GM23248 (cell line): Measurements from ENCODE around the gene YPEL4. TPM values are rescaled to one million over a fixed set of nuclear protein-coding genes. Genes with fewer than 3 reads are reported as not detected.

Experiments
- DNase-seq: peaks from one replicate; pipeline ENCODE4 v3.0.0-alpha.2; 2015
- H2AFZ ChIP-seq: fragments of 200-600 bp; sonication (generic); 2 replicates; pipeline ENCODE4 v1.6.1; 2016; ENCODE audit warnings: antibody characterized with exemption
- H3F3A ChIP-seq: fragments of 200-600 bp; sonication (generic); 2 replicates; pipeline ENCODE4 v1.6.1; 2016; ENCODE audit warnings: mild to moderate bottlenecking, antibody characterized with exemption, mixed run types; ENCODE audit not compliant: insufficient read depth
- H3K27ac ChIP-seq: fragments of 200-600 bp; sonication (generic); 2 replicates; pipeline ENCODE4 v1.5.1; 2016; ENCODE audit warnings: mild to moderate bottlenecking
- H3K27me3 ChIP-seq: fragments of 200-600 bp; sonication (generic); replicated peaks from 2 replicates; pipeline ENCODE4 v1.6.1; 2016; ENCODE audit warnings: mild to moderate bottlenecking; ENCODE audit not compliant: insufficient read depth
- H3K36me3 ChIP-seq: fragments of 200-600 bp; sonication (generic); 2 replicates; pipeline ENCODE4 v1.6.1; 2016; ENCODE audit warnings: low read depth, mild to moderate bottlenecking
- H3K4me1 ChIP-seq: fragments of 200-600 bp; sonication (generic); 2 replicates; pipeline ENCODE4 v1.6.1; 2016; ENCODE audit warnings: mild to moderate bottlenecking; ENCODE audit not compliant: insufficient read depth
- H3K4me2 ChIP-seq: fragments of 200-600 bp; sonication (generic); one replicate; pipeline ENCODE4 v1.6.1; 2016; ENCODE audit warnings: mild to moderate bottlenecking; ENCODE audit not compliant: unreplicated experiment
- H3K4me3 ChIP-seq: fragments of 200-600 bp; sonication (generic); 2 replicates; pipeline ENCODE4 v1.5.1; 2016; ENCODE audit warnings: mild to moderate bottlenecking
- H3K79me2 ChIP-seq: fragments of 200-600 bp; sonication (generic); 2 replicates; pipeline ENCODE4 v1.6.1; 2016; ENCODE audit warnings: mild to moderate bottlenecking; ENCODE audit not compliant: insufficient read depth
- H3K9ac ChIP-seq: fragments of 200-600 bp; sonication (generic); 2 replicates; pipeline ENCODE4 v1.6.1; 2016; ENCODE audit warnings: mild to moderate bottlenecking
- H3K9me2 ChIP-seq: fragments of 200-600 bp; sonication (generic); 2 replicates; pipeline ENCODE4 v1.6.1; 2016; ENCODE audit warnings: mixed run types, mild to moderate bottlenecking, moderate library complexity; ENCODE audit not compliant: insufficient read depth
- H3K9me3 ChIP-seq: fragments of 200-600 bp; sonication (generic); one replicate; pipeline ENCODE4 v1.6.1; 2017; ENCODE audit warnings: low read depth
- H4K20me1 ChIP-seq: fragments of 200-600 bp; sonication (generic); 2 replicates; pipeline ENCODE4 v1.6.0; 2016; ENCODE audit not compliant: insufficient read depth
- EZH2 ChIP-seq: fragments of 200-600 bp; sonication (generic); IDR thresholded peaks from 2 replicates; pipeline ENCODE4 v1.6.1; 2018; ENCODE audit warnings: antibody characterized with exemption, mild to moderate bottlenecking; ENCODE audit not compliant: insufficient read depth, poor library complexity, severe bottlenecking
- EZH2phosphoT487 ChIP-seq: fragments of 200-600 bp; sonication (generic); IDR thresholded peaks from 2 replicates; pipeline ENCODE4 v1.6.1; 2018; ENCODE audit warnings: antibody characterized with exemption, moderate library complexity, mild to moderate bottlenecking, low read depth; ENCODE audit not compliant: insufficient read depth
- WGBS, 2 experiments: methylation state at CpG; one replicate each; pipeline ENCODE4 v1.1.6; 2015 to 2017; ENCODE audit warnings: low lambda C conversion rate in 2 of 2, low coverage in 1 of 2; ENCODE audit errors: missing lambda C conversion rate in 2 of 2; 5-methylcytosine and 5-hydroxymethylcytosine counted together
- in situ Hi-C: fragments of 300-500 bp; cut with MboI; formaldehyde crosslinking; loops from 2 replicates; pipeline ENCODE4 v1.15.0; 2020
- polyA plus RNA-seq: library from polyadenylated mRNA; unstranded; fragments of >200 nt; fragmentation: Nextera tagmentation; extraction: Ambion mirVana; gene quantifications from 2 replicates; pipeline ENCODE4 v1.2.1, GENCODE V29; 2016
- total RNA-seq: library from RNA; depleted of rRNA; stranded (reverse); fragments of >200 nt; shearing (Covaris generic); gene quantifications from 2 replicates; pipeline ENCODE4 v1.2.3, GENCODE V29; 2014

Gene YPEL4
- total and polyA plus RNA-seq, 2 experiments from 2014 or later = 0.49 to 1.7 TPM

DNA sequence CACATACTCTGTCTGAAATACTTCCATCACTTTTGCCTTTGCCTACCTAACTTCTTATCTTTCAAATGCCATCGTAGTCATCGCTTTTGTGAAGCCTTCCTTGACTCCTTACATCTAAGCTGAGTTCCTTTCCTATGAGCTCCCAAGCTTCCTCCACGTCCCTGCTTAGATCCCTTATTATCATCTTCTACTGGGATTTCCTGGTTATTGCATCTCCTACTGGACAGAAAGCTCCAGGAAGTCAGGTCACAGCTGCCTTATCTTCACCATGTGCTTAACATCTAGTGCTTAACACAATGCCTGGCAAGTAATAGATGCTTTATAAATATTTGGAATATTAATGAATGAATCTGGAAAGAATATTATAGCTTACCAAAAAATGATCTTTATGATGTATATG is 5.9 kb downstream of the YPEL4 start:
- Histone ChIP-seq H4K20me1 (peaks cover 8% of the 10 kb centered on the region; the same call in 1 of the 2 replicates), H3K4me3 (no peak overlapping the region), H3K27ac (no peak overlapping the region), H2AFZ (no peak overlapping the region), H3K4me1 (peaks cover 27% of the 10 kb centered on the region), H3K36me3 (no peaks in the 10 kb centered on the region), H3K9ac (no peak overlapping the region), H3F3A (peaks cover 34% of the 10 kb centered on the region), H3K9me3 (no peaks in the 10 kb centered on the region), H3K27me3 (no peaks in the 10 kb centered on the region), H3K9me2 (no peaks in the 10 kb centered on the region), H3K79me2 (peaks cover 33% of the 10 kb centered on the region), H3K4me2 (no peak overlapping the region)
- in situ Hi-C loops = loop anchor here (5.0 kb wide), 1 partner anchor 77 kb away; the partner anchor contains the start of gene UBE2L6
- TF ChIP-seq EZH2 (no peak), EZH2phosphoT487 (no peak)
- 78 to 89% methylated on average over 3 of the region's 3 CpGs for WGBS, 2 experiments
- no peak for DNase-seq

DNA sequence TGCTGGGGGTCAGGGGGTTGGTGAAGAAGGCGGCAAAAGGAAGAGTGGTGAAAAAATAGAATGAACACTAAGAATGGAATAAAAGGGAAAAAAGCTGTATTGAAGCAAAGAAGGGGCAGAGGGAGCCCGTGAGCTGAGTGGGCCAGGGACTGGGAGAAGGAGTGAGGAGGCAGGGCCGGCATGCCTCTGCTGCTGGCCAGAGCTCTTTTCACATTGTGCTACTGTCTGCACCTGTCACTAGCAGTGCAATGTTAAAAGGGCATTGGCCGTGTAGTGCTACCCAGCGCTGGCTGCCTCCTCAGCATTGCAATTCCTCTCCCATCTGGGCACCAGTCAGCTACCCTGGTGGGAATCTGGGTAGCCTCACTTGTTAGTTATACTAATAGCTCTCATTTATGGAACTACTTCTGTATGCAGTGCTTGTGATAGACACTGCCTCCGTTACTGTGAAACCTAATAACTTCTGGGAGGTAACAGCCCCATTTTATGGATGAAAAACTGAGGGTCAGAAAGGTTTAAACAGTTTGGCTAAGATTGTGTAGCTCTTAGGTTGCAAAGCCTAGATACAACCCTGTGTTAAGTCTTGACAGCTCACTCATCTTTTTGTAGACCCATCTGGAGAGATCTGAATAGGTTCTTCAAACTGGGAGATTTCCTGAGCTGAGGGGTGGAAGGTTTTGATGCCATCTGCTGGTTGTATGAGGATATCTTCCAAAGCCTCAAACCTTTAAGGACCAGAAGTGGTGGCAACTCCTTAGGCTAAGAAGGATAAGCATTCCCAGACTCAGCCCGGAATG is 8.5 kb downstream of the YPEL4 start:
- H3K27me3 ChIP-seq = no peaks in the 10 kb centered on the region
- no peaks in the 10 kb centered on the region for H3K9me3 ChIP-seq
- WGBS, 2 experiments = 40 to 41% methylated on average over 7 of the region's 7 CpGs
- H4K20me1 ChIP-seq = peaks cover 8% of the 10 kb centered on the region; the same call in 1 of the 2 replicates
- no peak overlapping the region for H3K4me3 ChIP-seq
- no peak for TF ChIP-seq EZH2phosphoT487
- no peak for TF ChIP-seq EZH2
- H3F3A ChIP-seq = peaks cover 25% of the 10 kb centered on the region
- DNase-seq = peak; percentile 81
- peaks cover 44% of the 10 kb centered on the region for H3K79me2 ChIP-seq
- peaks cover 14% of the 10 kb centered on the region for H3K4me1 ChIP-seq
- in situ Hi-C loops = loop anchor here (5.0 kb wide), 1 partner anchor 74 kb away; the partner anchor contains the start of gene UBE2L6
- no peak overlapping the region for H3K9ac ChIP-seq
- H2AFZ ChIP-seq = no peak overlapping the region
- H3K27ac ChIP-seq = no peak overlapping the region
- no peaks in the 10 kb centered on the region for H3K9me2 ChIP-seq
- peak overlapping the region; percentile 91 for H3K4me2 ChIP-seq
- no peaks in the 10 kb centered on the region for H3K36me3 ChIP-seq

DNA sequence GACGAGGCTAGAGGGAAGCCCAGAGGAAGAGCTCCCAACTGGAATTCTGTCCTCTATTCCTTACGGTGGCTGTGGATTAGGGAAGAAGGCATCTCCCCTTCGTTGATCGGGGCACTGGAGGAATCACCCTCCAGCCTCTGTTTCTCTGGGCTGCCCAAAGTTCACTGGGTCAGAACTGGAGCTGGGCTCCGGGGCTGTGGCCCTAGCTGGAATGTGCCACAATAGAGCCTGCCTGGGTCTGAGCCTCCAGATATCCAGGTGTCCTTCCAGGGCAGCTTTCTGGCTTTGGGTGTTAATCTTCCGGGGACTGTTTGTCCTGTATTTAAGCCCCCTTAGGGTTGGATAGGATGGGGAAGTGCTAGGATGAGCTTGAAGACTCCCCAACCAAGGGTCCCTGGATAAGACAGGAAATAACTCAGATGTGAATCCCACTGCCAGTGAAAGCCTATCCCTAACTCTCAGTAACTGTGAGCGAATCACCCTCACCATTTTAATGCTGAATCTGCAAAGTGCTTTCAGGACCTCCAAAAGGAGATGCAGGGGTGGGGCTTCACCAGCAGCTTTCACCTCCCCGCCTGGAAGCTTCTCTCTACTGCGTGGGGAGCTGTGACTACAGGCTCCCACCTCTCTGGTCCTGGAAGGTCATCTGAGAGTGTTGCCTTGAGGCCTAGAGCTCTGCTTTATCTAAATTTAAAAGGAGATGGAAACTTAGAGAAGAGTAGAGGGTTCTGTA is 9.5 kb downstream of the YPEL4 start:
- H2AFZ ChIP-seq = no peak overlapping the region
- H3K36me3 ChIP-seq = no peaks in the 10 kb centered on the region
- H4K20me1 ChIP-seq = 0 out of 2 replicates have a peak, but pooled peaks cover 8% of the 10 kb centered on the region
- H3K27me3 ChIP-seq = no peaks in the 10 kb centered on the region
- H3F3A ChIP-seq = peaks cover 25% of the 10 kb centered on the region
- no peaks in the 10 kb centered on the region for H3K9me3 ChIP-seq
- in situ Hi-C loops = loop anchor here (5.0 kb wide), 1 partner anchor 73 kb away; the partner anchor contains the start of gene UBE2L6
- peak overlapping the region; percentile 91 for H3K4me2 ChIP-seq
- peak overlapping the region; percentile 97 for H3K4me3 ChIP-seq
- H3K9me2 ChIP-seq = no peaks in the 10 kb centered on the region
- H3K27ac ChIP-seq = no peak overlapping the region
- peaks cover 44% of the 10 kb centered on the region for H3K79me2 ChIP-seq
- H3K4me1 ChIP-seq = peaks cover 14% of the 10 kb centered on the region
- DNase-seq = no peak
- WGBS, 2 experiments = 86% methylated on average over 9 of the region's 9 CpGs
- TF ChIP-seq EZH2 (no peak), EZH2phosphoT487 (no peak)
- H3K9ac ChIP-seq = peak overlapping the region; percentile 85; the same call in 1 of the 2 replicates

DNA sequence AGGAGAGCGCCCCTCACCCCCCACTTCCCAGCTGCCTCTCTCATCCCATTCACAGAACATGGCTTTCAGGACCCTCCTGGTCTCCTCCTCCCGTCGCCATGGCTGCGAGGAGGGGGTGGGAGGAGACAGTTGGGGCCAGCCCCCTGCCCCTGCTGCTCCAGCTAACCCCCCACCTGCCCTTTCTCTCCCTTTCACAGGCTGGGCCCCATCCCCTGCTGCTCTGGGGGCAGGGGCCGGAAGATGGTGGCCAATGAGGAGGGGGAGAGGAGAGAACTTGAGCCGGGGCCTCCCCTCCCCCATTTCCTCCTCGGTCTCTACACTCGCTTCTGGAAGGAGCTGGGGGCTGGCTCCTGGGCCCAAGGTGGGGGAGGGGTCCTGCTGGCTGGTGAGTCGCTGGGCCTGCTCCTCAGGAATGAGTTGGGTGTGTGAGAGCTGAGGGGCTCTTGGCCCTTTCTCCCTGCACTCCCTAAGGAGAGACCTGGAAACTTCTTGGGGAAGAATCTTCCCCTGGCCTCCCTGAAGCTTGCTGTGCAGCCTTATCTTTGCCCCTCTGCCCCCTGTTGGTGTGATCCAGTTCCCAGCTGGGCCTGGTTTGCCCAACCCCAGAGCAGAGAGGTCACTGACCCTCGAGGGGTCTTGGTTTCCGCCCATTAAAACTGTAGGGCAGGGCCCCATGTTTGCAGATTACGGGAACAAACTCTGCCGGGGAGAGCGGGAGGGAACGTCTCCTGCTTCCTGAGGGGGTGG is 10.2 kb downstream of the YPEL4 start:
- WGBS, 2 experiments = 30 to 50% methylated on average over 10 to 15 of the region's 15 CpGs
- H3K79me2 ChIP-seq = peaks cover 44% of the 10 kb centered on the region

More for the DNA sequence above, 10.2 kb downstream of the YPEL4 start:
- in situ Hi-C loops = loop anchor here (5.0 kb wide), 1 partner anchor 72 kb away; the partner anchor contains the start of gene UBE2L6
- 0 out of 2 replicates have a peak, but pooled peaks cover 8% of the 10 kb centered on the region for H4K20me1 ChIP-seq
- H2AFZ ChIP-seq = no peak overlapping the region
- no peaks in the 10 kb centered on the region for H3K36me3 ChIP-seq
- peak overlapping the region; percentile 85 for H3K9ac ChIP-seq
- H3K9me2 ChIP-seq = no peaks in the 10 kb centered on the region
- H3K9me3 ChIP-seq = no peaks in the 10 kb centered on the region
- peak overlapping the region; percentile 91 for H3K4me2 ChIP-seq
- no peak for TF ChIP-seq EZH2
- no peak for TF ChIP-seq EZH2phosphoT487
- H3K27me3 ChIP-seq = no peaks in the 10 kb centered on the region; the same call in 1 of the 2 replicates
- H3F3A ChIP-seq = peaks cover 22% of the 10 kb centered on the region
- peak; percentile 23 for DNase-seq
- peaks cover 14% of the 10 kb centered on the region for H3K4me1 ChIP-seq
- peak overlapping the region; percentile 97 for H3K4me3 ChIP-seq
- no peak overlapping the region for H3K27ac ChIP-seq
